ENCODE measurements around the gene ATG2A. TPM values are rescaled to one million over a fixed set of nuclear protein-coding genes. Genes with fewer than 3 reads are reported as not detected.
A peak's percentile ranks its signal among the peaks of the same experiment; 100 is the strongest.

Gene ATG2A
- polyA plus RNA-seq, 3 donors = 2.6 to 24.9 (median 4.0) TPM

DNA sequence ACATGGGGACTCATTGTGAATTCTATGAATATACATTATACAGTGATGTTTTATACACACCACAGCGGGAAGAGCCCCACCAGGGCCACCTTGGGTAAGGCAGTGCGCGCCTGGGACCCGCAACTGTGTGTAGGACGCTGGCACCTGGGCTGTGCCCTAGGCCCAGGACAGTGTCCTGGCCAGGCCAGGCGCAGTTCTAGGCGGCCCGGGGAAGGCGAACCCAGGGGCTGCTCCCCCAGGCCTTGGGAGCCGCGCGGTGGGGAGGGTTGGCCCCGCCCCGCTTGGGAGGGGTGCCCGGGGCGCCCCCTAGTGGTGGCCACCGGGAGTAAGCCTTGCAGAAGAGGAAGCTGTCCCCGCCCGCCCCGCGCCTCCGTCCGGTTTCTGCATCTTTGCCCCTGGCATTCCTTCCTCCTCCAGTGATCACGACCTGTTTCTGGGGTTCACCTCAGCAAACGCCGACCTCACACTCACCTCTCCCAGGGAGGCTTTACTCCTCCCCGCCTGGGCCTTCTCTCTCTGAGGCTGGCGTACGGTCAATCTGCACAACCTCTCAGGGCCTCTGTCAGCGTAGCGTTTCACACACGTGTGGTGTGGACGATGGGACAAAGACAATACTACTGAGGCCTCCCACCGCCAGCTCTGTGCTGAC lies 29.1 kb downstream of the ATG2A start:
- Histone ChIP-seq H3K4me3 (replicated peaks in 1 of 3; ENCODE audit: low read depth in 2 of 3, low read length in 3 of 3) (peak overlapping the region in 1 of 3 experiments; percentile 67), H3K4me2 (replicated peaks; ENCODE audit: extremely low read depth, low read length, poor library complexity, severe bottlenecking) (peak overlapping the region; percentile 70), H3K4me1 (ENCODE audit: control insufficient read depth in 1 of 2, insufficient read depth in 2 of 2, low read length in 2 of 2) (peaks cover 43 to 47% of the 10 kb centered on the region in 2 donors), H3K9ac (ENCODE audit: insufficient read depth, low read length, poor library complexity, severe bottlenecking) (peak overlapping the region; percentile 22), H3K27me3 (ENCODE audit: control insufficient read depth in 2 of 2, insufficient read depth in 2 of 2, low read length in 2 of 2) (peaks cover 0 to 7% of the 10 kb centered on the region in 2 donors), H2AFZ (ENCODE audit: insufficient read depth, low read depth, low read length, poor library complexity, severe bottlenecking) (peak overlapping the region; percentile 75), H3K9me3 (replicated peaks in 1 of 2; ENCODE audit: control insufficient read depth in 1 of 2, insufficient read depth in 1 of 2, low read length in 2 of 2) (no peaks in the 10 kb centered on the region), H4K20me1 (ENCODE audit: insufficient read depth, low read length) (no peaks in the 10 kb centered on the region), H3K36me3 (replicated peaks in 1 of 2; ENCODE audit: control insufficient read depth in 1 of 2, insufficient read depth in 2 of 2, low read length in 2 of 2) (no peaks in the 10 kb centered on the region), H3K27ac (ENCODE audit: low read depth in 1 of 2, low read length in 2 of 2) (peak overlapping the region in 1 of 2 donors; percentile 58), H3K79me2 (ENCODE audit: insufficient read depth, low read length) (no peaks in the 10 kb centered on the region)
- H3K27me3 Mint-ChIP-seq (ENCODE audit: low read depth in 3 of 3) = peaks cover 4 to 13% (median 13%) of the 10 kb centered on the region in 3 donors
- H3K4me1 Mint-ChIP-seq = peaks cover 47% of the 10 kb centered on the region
- TF ChIP-seq, protein P1, sequence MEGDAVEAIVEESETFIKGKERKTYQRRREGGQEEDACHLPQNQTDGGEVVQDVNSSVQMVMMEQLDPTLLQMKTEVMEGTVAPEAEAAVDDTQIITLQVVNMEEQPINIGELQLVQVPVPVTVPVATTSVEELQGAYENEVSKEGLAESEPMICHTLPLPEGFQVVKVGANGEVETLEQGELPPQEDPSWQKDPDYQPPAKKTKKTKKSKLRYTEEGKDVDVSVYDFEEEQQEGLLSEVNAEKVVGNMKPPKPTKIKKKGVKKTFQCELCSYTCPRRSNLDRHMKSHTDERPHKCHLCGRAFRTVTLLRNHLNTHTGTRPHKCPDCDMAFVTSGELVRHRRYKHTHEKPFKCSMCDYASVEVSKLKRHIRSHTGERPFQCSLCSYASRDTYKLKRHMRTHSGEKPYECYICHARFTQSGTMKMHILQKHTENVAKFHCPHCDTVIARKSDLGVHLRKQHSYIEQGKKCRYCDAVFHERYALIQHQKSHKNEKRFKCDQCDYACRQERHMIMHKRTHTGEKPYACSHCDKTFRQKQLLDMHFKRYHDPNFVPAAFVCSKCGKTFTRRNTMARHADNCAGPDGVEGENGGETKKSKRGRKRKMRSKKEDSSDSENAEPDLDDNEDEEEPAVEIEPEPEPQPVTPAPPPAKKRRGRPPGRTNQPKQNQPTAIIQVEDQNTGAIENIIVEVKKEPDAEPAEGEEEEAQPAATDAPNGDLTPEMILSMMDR (IDR thresholded peaks at IDR 0.05) = peak; percentile 99
- peak overlapping the region; percentile 72 to 94 (median 85) for H3K27ac Mint-ChIP-seq
- intact Hi-C loops (cut with micrococcal nuclease) = loop anchor here in 1 of 2 donors (2.0 kb wide), 1 partner anchor 33 kb away; no protein-coding TSS in a partner anchor
- no peaks in the 10 kb centered on the region for H3K9me3 Mint-ChIP-seq
- H3K4me3 Mint-ChIP-seq = peak overlapping the region; percentile 77 to 88
- H3K36me3 Mint-ChIP-seq = peaks cover 0 to 3% of the 10 kb centered on the region in 2 donors
- DNase-seq = peak; percentile 78 to 85 (median 79)
- WGBS (ENCODE audit: insufficient coverage) = 22% methylated on average over 23 of the region's 34 CpGs

DNA sequence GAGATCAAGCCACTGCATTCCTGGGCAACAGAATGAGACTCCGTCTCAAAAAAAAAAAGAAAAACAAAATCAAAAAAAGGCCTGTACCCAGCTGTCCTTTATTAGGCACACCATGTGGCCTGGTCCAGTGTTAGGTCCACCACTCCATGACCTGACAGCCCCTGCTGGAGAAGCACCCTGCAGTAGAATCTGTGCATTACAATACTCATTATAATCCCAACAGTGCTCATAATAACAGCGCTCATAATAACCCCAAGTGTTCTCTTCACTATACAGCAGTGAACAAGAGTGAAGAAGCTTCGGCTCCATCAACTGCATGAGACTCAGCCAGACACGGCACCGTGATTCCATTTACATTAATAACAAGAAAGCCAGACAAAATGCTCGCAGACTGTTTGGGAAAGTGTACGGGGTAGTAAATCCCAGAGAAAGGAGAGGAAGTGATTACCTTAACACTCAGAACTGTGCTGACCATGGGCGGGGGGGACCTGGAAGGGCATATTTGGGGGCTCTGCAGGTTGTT lies 29.7 kb downstream of the ATG2A start:
- H3K27ac ChIP-seq (ENCODE audit: low read depth in 1 of 2, low read length in 2 of 2) = peak overlapping the region in 1 of 2 donors; percentile 9
- TF ChIP-seq, protein P1 (IDR thresholded peaks at IDR 0.05) = no peak
- peak overlapping the region; percentile 70 for H3K4me2 ChIP-seq (replicated peaks; ENCODE audit: extremely low read depth, low read length, poor library complexity, severe bottlenecking)
- H3K36me3 ChIP-seq (replicated peaks in 1 of 2; ENCODE audit: control insufficient read depth in 1 of 2, insufficient read depth in 2 of 2, low read length in 2 of 2) = no peaks in the 10 kb centered on the region
- Mint-ChIP-seq H3K4me1 (peaks cover 47% of the 10 kb centered on the region), H3K27me3 (ENCODE audit: low read depth in 3 of 3) (peaks cover 7 to 15% (median 13%) of the 10 kb centered on the region in 3 donors), H3K36me3 (peaks cover 0 to 3% of the 10 kb centered on the region in 2 donors), H3K4me3 (no peak overlapping the region), H3K27ac (peak overlapping the region in 6 of 7 donors; percentile 65 to 91 (median 84)), H3K9me3 (no peaks in the 10 kb centered on the region)
- H3K27me3 ChIP-seq (ENCODE audit: control insufficient read depth in 2 of 2, insufficient read depth in 2 of 2, low read length in 2 of 2) = peaks cover 0 to 7% of the 10 kb centered on the region in 2 donors
- no peaks in the 10 kb centered on the region for H3K9me3 ChIP-seq (replicated peaks in 1 of 2; ENCODE audit: control insufficient read depth in 1 of 2, insufficient read depth in 1 of 2, low read length in 2 of 2)
- H3K4me3 ChIP-seq (replicated peaks in 1 of 3; ENCODE audit: low read depth in 2 of 3, low read length in 3 of 3) = peak overlapping the region in 1 of 3 experiments; percentile 67
- H3K79me2 ChIP-seq (ENCODE audit: insufficient read depth, low read length) = no peaks in the 10 kb centered on the region
- intact Hi-C loops (cut with micrococcal nuclease) = no loop called here
- no peak overlapping the region for H2AFZ ChIP-seq (ENCODE audit: insufficient read depth, low read depth, low read length, poor library complexity, severe bottlenecking)
- H3K4me1 ChIP-seq (ENCODE audit: control insufficient read depth in 1 of 2, insufficient read depth in 2 of 2, low read length in 2 of 2) = peaks cover 43 to 47% of the 10 kb centered on the region in 2 donors
- no peak for DNase-seq
- no peak overlapping the region for H3K9ac ChIP-seq (ENCODE audit: insufficient read depth, low read length, poor library complexity, severe bottlenecking)
- no peaks in the 10 kb centered on the region for H4K20me1 ChIP-seq (ENCODE audit: insufficient read depth, low read length)
- WGBS (ENCODE audit: insufficient coverage) = 70% methylated on average over 2 of the region's 8 CpGs
